ENCODE results near the gene MARK3.
A peak's percentile ranks its signal among the peaks of the same experiment; 100 is the strongest.

Gene MARK3

GRCh38 chr14:103448097-103448496 is 62.9 kb downstream of the MARK3 start:
- FAIRE-seq = no peak
- DNase-seq (ENCODE audit: insufficient read length, low spot score) = no peak
- no peak for TF ChIP-seq POLR2A (IDR thresholded peaks at IDR 0.05; ENCODE audit: low read depth, low read length)

GRCh38 chr14:103449634-103450161 is 64.5 kb downstream of the MARK3 start:
- no peak for TF ChIP-seq POLR2A (IDR thresholded peaks at IDR 0.05; ENCODE audit: low read depth, low read length)
- FAIRE-seq = no peak
- DNase-seq (ENCODE audit: insufficient read length, low spot score) = no peak

GRCh38 chr14:103450416-103450815 is 65.2 kb downstream of the MARK3 start:
- DNase-seq (ENCODE audit: insufficient read length, low spot score) (no peak), FAIRE-seq (no peak)
- no peak for TF ChIP-seq POLR2A (IDR thresholded peaks at IDR 0.05; ENCODE audit: low read depth, low read length)

- no peak for FAIRE-seq
- no peak for TF ChIP-seq POLR2A (IDR thresholded peaks at IDR 0.05; ENCODE audit: low read depth, low read length)
- no peak for DNase-seq (ENCODE audit: insufficient read length, low spot score)
Measured at GRCh38 chr14:103451401-103451800, 66.2 kb downstream of the MARK3 start.

GRCh38 chr14:103453791-103454190 is 68.6 kb downstream of the MARK3 start:
- no peak for TF ChIP-seq POLR2A (IDR thresholded peaks at IDR 0.05; ENCODE audit: low read depth, low read length)
- FAIRE-seq = no peak
- DNase-seq (ENCODE audit: insufficient read length, low spot score) = no peak

GRCh38 chr14:103456167-103456835 is 71.1 kb downstream of the MARK3 start:
- FAIRE-seq (peak; percentile 60), DNase-seq (ENCODE audit: insufficient read length, low spot score) (no peak)
- TF ChIP-seq POLR2A (IDR thresholded peaks at IDR 0.05; ENCODE audit: low read depth, low read length) = no peak

- TF ChIP-seq POLR2A (IDR thresholded peaks at IDR 0.05; ENCODE audit: low read depth, low read length) = no peak
- FAIRE-seq (no peak), DNase-seq (ENCODE audit: insufficient read length, low spot score) (no peak)
Measured at GRCh38 chr14:103460415-103460814, 75.2 kb downstream of the MARK3 start.

- FAIRE-seq = no peak
- no peak for DNase-seq (ENCODE audit: insufficient read length, low spot score)
- no peak for TF ChIP-seq POLR2A (IDR thresholded peaks at IDR 0.05; ENCODE audit: low read depth, low read length)
Measured at GRCh38 chr14:103463149-103463548, 77.9 kb downstream of the MARK3 start.

- TF ChIP-seq POLR2A (IDR thresholded peaks at IDR 0.05; ENCODE audit: low read depth, low read length) = no peak
- FAIRE-seq (no peak), DNase-seq (ENCODE audit: insufficient read length, low spot score) (no peak)
Measured at GRCh38 chr14:103463851-103464250, 78.6 kb downstream of the MARK3 start.

GRCh38 chr14:103472939-103473338 is 87.7 kb downstream of the MARK3 start:
- TF ChIP-seq POLR2A (IDR thresholded peaks at IDR 0.05; ENCODE audit: low read depth, low read length) = no peak
- FAIRE-seq (no peak), DNase-seq (ENCODE audit: insufficient read length, low spot score) (no peak)

- DNase-seq (ENCODE audit: insufficient read length, low spot score) (no peak), FAIRE-seq (no peak)
- no peak for TF ChIP-seq POLR2A (IDR thresholded peaks at IDR 0.05; ENCODE audit: low read depth, low read length)
Measured at GRCh38 chr14:103474893-103475292, 89.7 kb downstream of the MARK3 start.

GRCh38 chr14:103476065-103476464 is 90.8 kb downstream of the MARK3 start:
- FAIRE-seq = no peak
- TF ChIP-seq POLR2A (IDR thresholded peaks at IDR 0.05; ENCODE audit: low read depth, low read length) = no peak
- DNase-seq (ENCODE audit: insufficient read length, low spot score) = no peak

GRCh38 chr14:103476631-103477030 is 91.4 kb downstream of the MARK3 start:
- FAIRE-seq (no peak), DNase-seq (ENCODE audit: insufficient read length, low spot score) (no peak)
- TF ChIP-seq POLR2A (IDR thresholded peaks at IDR 0.05; ENCODE audit: low read depth, low read length) = no peak

- FAIRE-seq (no peak), DNase-seq (ENCODE audit: insufficient read length, low spot score) (no peak)
- TF ChIP-seq POLR2A (IDR thresholded peaks at IDR 0.05; ENCODE audit: low read depth, low read length) = no peak
Measured at GRCh38 chr14:103480595-103480994, 95.4 kb downstream of the MARK3 start.

GRCh38 chr14:103483600-103483999 is 98.4 kb downstream of the MARK3 start:
- FAIRE-seq = peak; percentile 99
- DNase-seq (ENCODE audit: insufficient read length, low spot score) = peak; percentile 27

More at GRCh38 chr14:103483600-103483999, 98.4 kb downstream of the MARK3 start:
- TF ChIP-seq POLR2A (IDR thresholded peaks at IDR 0.05; ENCODE audit: low read depth, low read length) = no peak

Measured in H54 (cell line).